Measurements from ENCODE around the gene GBP2. TPM values are rescaled to one million over a fixed set of nuclear protein-coding genes. Genes with fewer than 3 reads are reported as not detected.
"Not testable (repeated sequence)": the region's sequence is repeated elsewhere in the genome, so short reads cannot be mapped to it uniquely, and the experiment has no call there.

The GBP2 gene
- total and polyA plus RNA-seq, 2 donors from 2014 or later: 30.1 to 41.8 TPM

GRCh38 chr1:89142160-89142559, 16.2 kb upstream of the GBP2 start:
- no peak for TF ChIP-seq CTCF (IDR thresholded peaks at IDR 0.05; ENCODE audit: borderline replicate concordance, extremely low read depth, insufficient read depth)
- no peaks in the 10 kb centered on the region for H3K27me3 ChIP-seq (ENCODE audit: control insufficient read depth, insufficient read depth, low read length)
- intact Hi-C loops (cut with DNase I): no loop called here
- no peak overlapping the region for H3K4me3 ChIP-seq (ENCODE audit: low read length in 3 of 3)
- no peak for DNase-seq
- FAIRE-seq: no peak
- H3K9me3 ChIP-seq (ENCODE audit: control insufficient read depth in 2 of 3, insufficient read depth in 1 of 3, low read length in 3 of 3): peaks cover 0 to 6% (median 0%) of the 10 kb centered on the region in 3 donors
- H3K36me3 ChIP-seq (ENCODE audit: control insufficient read depth in 2 of 3, insufficient read depth in 3 of 3, low read length in 3 of 3): no peaks in the 10 kb centered on the region
- no peak overlapping the region for H3K9ac ChIP-seq (ENCODE audit: low read length in 3 of 3)
- H3K27ac ChIP-seq (ENCODE audit: low read depth in 2 of 2, low read length in 2 of 2): no peak overlapping the region
- no peaks in the 10 kb centered on the region for H3K4me1 ChIP-seq (ENCODE audit: control insufficient read depth in 2 of 3, insufficient read depth in 2 of 3, low read depth in 1 of 3, low read length in 3 of 3)

GRCh38 chr1:89133747-89134146, 7.8 kb upstream of the GBP2 start:
- H3K9me3 ChIP-seq (ENCODE audit: control insufficient read depth in 2 of 3, insufficient read depth in 1 of 3, low read length in 3 of 3): peaks cover 0 to 6% (median 0%) of the 10 kb centered on the region in 3 donors
- no peak for TF ChIP-seq CTCF (IDR thresholded peaks at IDR 0.05; ENCODE audit: borderline replicate concordance, extremely low read depth, insufficient read depth)
- FAIRE-seq: no peak
- no peaks in the 10 kb centered on the region for H3K27me3 ChIP-seq (ENCODE audit: control insufficient read depth, insufficient read depth, low read length)
- intact Hi-C loops (cut with DNase I): no loop called here
- no peaks in the 10 kb centered on the region for H3K36me3 ChIP-seq (ENCODE audit: control insufficient read depth in 2 of 3, insufficient read depth in 3 of 3, low read length in 3 of 3)
- DNase-seq: no peak
- peaks cover 4 to 6% (median 5%) of the 10 kb centered on the region in 3 donors for H3K4me1 ChIP-seq (ENCODE audit: control insufficient read depth in 2 of 3, insufficient read depth in 2 of 3, low read depth in 1 of 3, low read length in 3 of 3)
- H3K27ac ChIP-seq (ENCODE audit: low read depth in 2 of 2, low read length in 2 of 2): no peak overlapping the region
- H3K4me3 ChIP-seq (ENCODE audit: low read length in 3 of 3): no peak overlapping the region
- H3K9ac ChIP-seq (ENCODE audit: low read length in 3 of 3): no peak overlapping the region

- Histone ChIP-seq H3K36me3 (ENCODE audit: control insufficient read depth in 2 of 3, insufficient read depth in 3 of 3, low read length in 3 of 3) (no peaks in the 10 kb centered on the region), H3K27ac (ENCODE audit: low read depth in 2 of 2, low read length in 2 of 2) (no peak overlapping the region), H3K4me3 (ENCODE audit: low read length in 3 of 3) (no peak overlapping the region), H3K4me1 (ENCODE audit: control insufficient read depth in 2 of 3, insufficient read depth in 2 of 3, low read depth in 1 of 3, low read length in 3 of 3) (peaks cover 5 to 6% (median 6%) of the 10 kb centered on the region in 3 donors), H3K27me3 (ENCODE audit: control insufficient read depth, insufficient read depth, low read length) (no peaks in the 10 kb centered on the region), H3K9ac (ENCODE audit: low read length in 3 of 3) (no peak overlapping the region), H3K9me3 (ENCODE audit: control insufficient read depth in 2 of 3, insufficient read depth in 1 of 3, low read length in 3 of 3) (no peaks in the 10 kb centered on the region)
- TF ChIP-seq CTCF (IDR thresholded peaks at IDR 0.05; ENCODE audit: borderline replicate concordance, extremely low read depth, insufficient read depth): no peak
- FAIRE-seq (no peak), DNase-seq (no peak)
- intact Hi-C loops (cut with DNase I): no loop called here
Measured at GRCh38 chr1:89130716-89131115, 4.8 kb upstream of the GBP2 start.

- Histone ChIP-seq H3K4me3 (ENCODE audit: low read length in 3 of 3) (no peak overlapping the region), H3K4me1 (ENCODE audit: control insufficient read depth in 2 of 3, insufficient read depth in 2 of 3, low read depth in 1 of 3, low read length in 3 of 3) (peaks cover 5 to 6% (median 6%) of the 10 kb centered on the region in 3 donors), H3K36me3 (ENCODE audit: control insufficient read depth in 2 of 3, insufficient read depth in 3 of 3, low read length in 3 of 3) (no peaks in the 10 kb centered on the region), H3K27me3 (ENCODE audit: control insufficient read depth, insufficient read depth, low read length) (no peaks in the 10 kb centered on the region), H3K9ac (ENCODE audit: low read length in 3 of 3) (no peak overlapping the region), H3K9me3 (ENCODE audit: control insufficient read depth in 2 of 3, insufficient read depth in 1 of 3, low read length in 3 of 3) (no peaks in the 10 kb centered on the region), H3K27ac (ENCODE audit: low read depth in 2 of 2, low read length in 2 of 2) (peak overlapping the region in 1 of 2 donors; percentile 87)
- no peak for DNase-seq
- intact Hi-C loops (cut with DNase I): no loop called here
- no peak for TF ChIP-seq CTCF (IDR thresholded peaks at IDR 0.05; ENCODE audit: borderline replicate concordance, extremely low read depth, insufficient read depth)
- FAIRE-seq: peak; percentile 66
Measured at GRCh38 chr1:89129911-89130310, 4.0 kb upstream of the GBP2 start.

- H3K36me3 ChIP-seq (ENCODE audit: control insufficient read depth in 2 of 3, insufficient read depth in 3 of 3, low read length in 3 of 3); H3K27ac ChIP-seq (ENCODE audit: low read depth in 2 of 2, low read length in 2 of 2); H3K4me1 ChIP-seq (ENCODE audit: control insufficient read depth in 2 of 3, insufficient read depth in 2 of 3, low read depth in 1 of 3, low read length in 3 of 3); H3K4me3 ChIP-seq (ENCODE audit: low read length in 3 of 3); FAIRE-seq; H3K9ac ChIP-seq (ENCODE audit: low read length in 3 of 3); H3K27me3 ChIP-seq (ENCODE audit: control insufficient read depth, insufficient read depth, low read length); intact Hi-C loops (cut with DNase I); H3K9me3 ChIP-seq (ENCODE audit: control insufficient read depth in 2 of 3, insufficient read depth in 1 of 3, low read length in 3 of 3): not testable (repeated sequence)
- peak in 1 of 5 donors; percentile 73 for DNase-seq
Measured at GRCh38 chr1:89128003-89128458, 2.1 kb upstream of the GBP2 start.

Data from kidney (tissue), 14 donors.